Esophagus muscularis mucosa (tissue), 4 donors: ENCODE data around the gene THRB.

Source experiments
- EP300 ChIP-seq: sonication (generic); formaldehyde crosslinking; IDR thresholded peaks from one replicate; pipeline ENCODE4 v1.6.1; 2017; ENCODE audit warnings: antibody characterized with exemption
- POLR2A ChIP-seq: fragments of 450-650 bp; IDR thresholded peaks from one replicate; pipeline ENCODE4 v1.6.1; 2017; ENCODE audit warnings: antibody characterized with exemption, moderate library complexity, mild to moderate bottlenecking, low read depth
- POLR2AphosphoS5 ChIP-seq, 2 donors: sonication (generic); formaldehyde crosslinking; IDR thresholded peaks; one replicate each; pipeline ENCODE4 v1.6.1; 2017; ENCODE audit warnings: antibody characterized with exemption in 2 of 2
- TF ChIP-seq, protein P1 (sequence below), 3 experiments: fragments of 200-600 bp in 2 of 3; fragments of 450-650 bp in 1 of 3; sonication (generic) in 2 of 3; IDR thresholded peaks; one replicate each; pipeline ENCODE4 v1.5.1; 2017 to 2019; ENCODE audit warnings: antibody characterized with exemption in 3 of 3, mild to moderate bottlenecking in 2 of 3, moderate library complexity in 1 of 3

DNA sequence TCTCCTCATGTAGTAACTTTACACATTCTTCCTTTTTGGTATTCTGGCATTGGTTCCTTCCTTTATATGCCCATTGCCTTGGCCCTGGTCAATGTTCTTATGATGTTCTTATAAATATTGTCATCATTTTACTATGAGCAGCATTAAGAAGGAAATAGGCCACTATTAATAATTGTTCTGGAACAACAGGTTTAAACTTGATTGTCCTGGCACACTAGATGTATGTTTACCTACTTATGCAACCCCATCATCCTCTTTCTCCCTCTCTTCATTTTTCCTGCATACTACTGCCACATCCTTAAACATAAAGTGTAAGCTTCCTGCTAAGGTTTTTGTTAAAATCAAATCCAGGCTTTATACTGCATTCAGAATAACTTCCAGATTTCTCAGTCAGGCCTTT is 114.7 kb downstream of the THRB start:
- TF ChIP-seq POLR2A, result no peak
- TF ChIP-seq, protein P1, sequence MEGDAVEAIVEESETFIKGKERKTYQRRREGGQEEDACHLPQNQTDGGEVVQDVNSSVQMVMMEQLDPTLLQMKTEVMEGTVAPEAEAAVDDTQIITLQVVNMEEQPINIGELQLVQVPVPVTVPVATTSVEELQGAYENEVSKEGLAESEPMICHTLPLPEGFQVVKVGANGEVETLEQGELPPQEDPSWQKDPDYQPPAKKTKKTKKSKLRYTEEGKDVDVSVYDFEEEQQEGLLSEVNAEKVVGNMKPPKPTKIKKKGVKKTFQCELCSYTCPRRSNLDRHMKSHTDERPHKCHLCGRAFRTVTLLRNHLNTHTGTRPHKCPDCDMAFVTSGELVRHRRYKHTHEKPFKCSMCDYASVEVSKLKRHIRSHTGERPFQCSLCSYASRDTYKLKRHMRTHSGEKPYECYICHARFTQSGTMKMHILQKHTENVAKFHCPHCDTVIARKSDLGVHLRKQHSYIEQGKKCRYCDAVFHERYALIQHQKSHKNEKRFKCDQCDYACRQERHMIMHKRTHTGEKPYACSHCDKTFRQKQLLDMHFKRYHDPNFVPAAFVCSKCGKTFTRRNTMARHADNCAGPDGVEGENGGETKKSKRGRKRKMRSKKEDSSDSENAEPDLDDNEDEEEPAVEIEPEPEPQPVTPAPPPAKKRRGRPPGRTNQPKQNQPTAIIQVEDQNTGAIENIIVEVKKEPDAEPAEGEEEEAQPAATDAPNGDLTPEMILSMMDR (IDR thresholded peaks at IDR 0.05), result no peak
- TF ChIP-seq EP300, result no peak
- TF ChIP-seq POLR2AphosphoS5 (IDR thresholded peaks at IDR 0.05), result no peak
